Stomach (tissue), 4 donors: Measurements from ENCODE around the gene CROT.

ENCODE experiments used
- CTCF ChIP-seq, 7 experiments: fragments of 450-650 bp in 4 of 7; fragments of 200-600 bp in 3 of 7; sonication (generic) in 3 of 7; IDR thresholded peaks; one replicate each; pipeline ENCODE4 v1.5.1; 2016 to 2019; ENCODE audit warnings: antibody characterized with exemption in 7 of 7, control low read depth in 2 of 7, mild to moderate bottlenecking in 1 of 7
- EP300 ChIP-seq: sonication (generic); formaldehyde crosslinking; IDR thresholded peaks from one replicate; pipeline ENCODE4 v1.6.1; 2017; ENCODE audit warnings: antibody characterized with exemption
- POLR2A ChIP-seq, 4 donors: fragments of 450-650 bp; IDR thresholded peaks; one replicate each; pipeline ENCODE4 v1.6.1; 2016; ENCODE audit warnings: antibody characterized with exemption in 4 of 4, control low read depth in 2 of 4, mild to moderate bottlenecking in 1 of 4, moderate library complexity in 1 of 4
- POLR2AphosphoS5 ChIP-seq, 3 donors: sonication (generic); formaldehyde crosslinking; IDR thresholded peaks; one replicate each; pipeline ENCODE4 v1.6.1; 2016; ENCODE audit warnings: antibody characterized with exemption in 3 of 3

- TF ChIP-seq CTCF (IDR thresholded peaks at IDR 0.05) (no peak), EP300 (no peak), POLR2A (IDR thresholded peaks at IDR 0.05) (no peak), POLR2AphosphoS5 (IDR thresholded peaks at IDR 0.05) (no peak)
Observed at GRCh38 chr7:87404674-87405073, 59.2 kb downstream of the CROT start.
